GM21786 (cell line): ENCODE data around the gene KTN1.

ENCODE experiments used
- ATAC-seq: cut with Tn5 transposase; IDR thresholded peaks from one replicate; pipeline ENCODE4 v1.9.1; 2021; ENCODE audit not compliant: unreplicated experiment

KTN1 gene

DNA sequence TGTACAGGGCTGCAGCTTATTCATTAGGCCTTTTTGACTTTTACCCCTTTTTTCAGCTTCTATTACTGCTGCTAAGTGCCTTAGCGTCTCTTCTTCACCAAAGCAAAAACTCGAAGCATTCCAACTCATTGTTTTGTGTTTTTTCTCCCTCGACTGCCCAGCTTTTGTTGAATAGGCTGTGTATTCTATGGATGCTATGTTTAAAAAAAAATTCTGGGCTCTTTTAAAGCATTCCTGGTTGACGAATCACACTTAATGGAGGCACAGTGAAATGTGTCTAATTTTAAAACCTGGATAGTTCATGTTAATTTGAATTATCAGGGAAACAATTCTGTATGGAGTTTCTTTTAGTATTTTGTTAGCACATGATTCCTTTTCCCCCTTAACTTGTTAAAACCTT is 29.7 kb downstream of the KTN1 start:
- no peak for ATAC-seq

DNA sequence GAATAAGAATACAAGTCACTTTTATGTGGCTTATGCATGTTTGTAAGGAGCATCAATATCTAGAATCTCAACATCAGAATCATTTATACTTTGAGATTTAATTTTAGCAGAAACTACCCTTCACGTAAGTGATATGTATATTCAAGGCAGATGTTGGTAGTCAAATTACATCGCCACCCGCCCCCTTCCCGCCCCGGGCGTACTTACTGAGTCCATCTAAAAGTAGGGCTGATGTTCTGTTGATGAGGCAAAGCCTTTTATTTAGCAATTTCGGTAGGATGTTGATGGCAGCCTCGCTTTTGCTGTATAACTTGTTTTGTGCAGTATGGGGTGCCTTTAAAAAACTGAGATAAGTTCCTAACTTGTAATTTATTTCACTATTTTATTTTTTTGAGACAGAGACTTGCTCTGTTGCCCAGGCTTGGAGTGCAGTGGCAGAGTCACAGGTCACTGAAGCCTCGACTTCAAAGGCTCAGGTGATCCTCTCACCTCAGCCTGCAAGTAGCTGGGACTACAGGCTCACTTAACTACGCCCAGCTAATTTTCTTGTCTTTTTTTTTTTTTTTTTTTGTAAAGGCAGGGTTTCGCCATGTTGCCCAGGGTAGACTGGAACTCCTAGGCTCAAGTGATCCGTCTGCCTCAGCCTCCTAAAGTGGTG is 30.8 kb downstream of the KTN1 start:
- ATAC-seq, result no peak

DNA sequence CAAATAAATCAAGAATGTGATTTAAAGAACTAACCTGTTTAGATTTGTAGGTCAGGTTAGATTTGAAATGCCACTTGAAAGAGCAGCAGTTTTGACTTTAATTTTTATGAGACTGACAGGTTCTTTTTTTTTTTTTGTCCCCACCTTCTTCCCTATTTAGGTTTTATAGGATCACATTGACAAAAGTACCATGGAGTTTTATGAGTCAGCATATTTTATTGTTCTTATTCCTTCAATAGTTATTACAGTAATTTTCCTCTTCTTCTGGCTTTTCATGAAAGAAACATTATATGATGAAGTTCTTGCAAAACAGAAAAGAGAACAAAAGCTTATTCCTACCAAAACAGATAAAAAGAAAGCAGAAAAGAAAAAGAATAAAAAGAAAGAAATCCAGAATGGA is 31.9 kb downstream of the KTN1 start:
- ATAC-seq, result no peak

DNA sequence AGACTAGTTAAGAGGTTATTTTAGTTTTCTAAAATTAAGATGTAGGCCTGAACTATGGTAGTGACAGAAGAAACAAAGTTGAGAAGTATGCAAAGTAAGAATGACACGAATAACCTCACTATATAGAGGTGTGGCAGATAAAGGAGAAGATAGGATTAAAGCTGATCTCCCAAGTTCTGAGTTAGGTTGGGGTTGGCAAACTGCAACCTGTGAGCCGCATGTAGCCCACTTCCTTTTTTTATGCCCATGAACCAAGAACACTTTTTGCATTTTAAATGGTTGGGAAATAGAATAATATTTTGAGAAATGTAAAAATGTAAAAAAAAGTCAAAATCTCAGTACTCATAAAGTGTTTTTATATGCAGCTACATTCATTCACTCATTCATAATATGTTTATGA is 34.3 kb downstream of the KTN1 start:
- ATAC-seq, result no peak

DNA sequence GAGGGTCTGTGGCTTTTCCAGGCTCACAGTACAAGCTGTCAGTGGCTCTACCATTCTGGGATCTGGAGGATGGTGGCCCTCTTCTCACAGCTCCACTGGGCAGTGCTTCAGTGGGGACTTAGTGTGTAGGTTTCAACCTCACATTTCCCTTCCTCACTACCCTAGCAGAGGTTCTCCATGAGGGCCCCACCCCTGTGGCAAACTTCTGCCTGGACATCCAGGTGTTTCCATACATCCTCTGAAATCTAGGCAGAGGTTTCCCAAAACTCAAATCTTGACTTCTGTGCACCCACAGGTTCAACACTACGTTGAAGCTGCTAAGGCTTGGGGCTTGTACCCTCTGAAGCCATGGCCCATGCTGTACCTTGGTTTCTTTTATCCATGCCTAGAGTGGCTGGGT is 40.3 kb downstream of the KTN1 start:
- no peak for ATAC-seq

DNA sequence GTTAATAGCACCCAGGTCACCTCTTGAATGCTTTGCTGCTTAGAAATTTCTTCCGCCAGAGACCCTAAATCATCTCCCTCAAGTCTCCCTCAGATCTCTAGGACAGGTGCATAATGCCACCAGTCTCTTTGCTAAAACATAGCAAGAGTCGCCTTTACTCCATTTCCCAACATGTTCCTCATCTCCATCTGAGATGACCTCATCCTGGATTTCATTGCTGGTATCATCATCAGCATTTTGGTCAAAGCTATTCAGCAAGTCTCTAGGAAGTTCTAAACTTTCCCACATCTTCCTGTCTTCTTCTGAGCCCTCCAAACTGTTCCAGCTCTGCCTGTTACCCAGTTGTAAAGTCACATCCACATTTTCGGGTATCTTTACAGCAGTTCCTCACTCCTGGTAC is 41.0 kb downstream of the KTN1 start:
- ATAC-seq, result no peak

DNA sequence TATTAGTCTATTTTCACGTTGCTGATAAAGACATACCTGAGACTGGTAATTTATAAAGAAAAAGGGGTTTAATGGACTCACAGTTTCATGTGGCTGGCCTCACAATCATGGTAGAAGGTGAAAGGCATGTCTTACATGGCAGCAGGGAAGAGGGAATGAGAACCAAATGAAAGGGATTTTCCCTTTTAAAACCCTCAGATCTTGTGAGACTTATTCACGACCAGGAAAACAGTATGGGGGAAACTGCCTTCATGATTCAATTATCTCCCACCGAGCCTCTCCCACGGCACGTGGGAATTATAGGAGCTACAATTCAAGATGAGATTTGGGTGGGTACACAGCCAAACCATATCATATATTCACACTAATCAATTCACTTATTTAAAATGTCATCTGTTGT is 41.4 kb downstream of the KTN1 start:
- ATAC-seq, result no peak

DNA sequence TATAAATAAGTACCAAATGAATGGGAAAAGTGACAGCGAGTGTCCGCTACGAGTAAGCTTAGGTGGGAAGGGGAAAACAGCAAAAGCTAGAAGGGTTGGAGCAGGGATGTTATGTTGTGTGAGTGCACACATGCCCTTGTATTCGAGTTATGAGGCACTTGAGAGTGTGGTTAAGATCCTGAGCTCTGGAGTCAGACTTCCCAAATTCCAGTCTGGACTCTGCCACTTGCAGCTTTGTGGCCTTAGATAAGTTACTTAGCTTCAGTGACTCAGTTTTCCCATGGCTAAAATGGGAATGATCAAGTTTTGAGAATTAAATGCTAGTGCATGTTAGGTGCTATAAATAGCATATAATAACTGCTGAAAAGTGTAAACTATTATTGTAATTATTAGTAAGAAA is 44.9 kb downstream of the KTN1 start:
- ATAC-seq, result no peak

DNA sequence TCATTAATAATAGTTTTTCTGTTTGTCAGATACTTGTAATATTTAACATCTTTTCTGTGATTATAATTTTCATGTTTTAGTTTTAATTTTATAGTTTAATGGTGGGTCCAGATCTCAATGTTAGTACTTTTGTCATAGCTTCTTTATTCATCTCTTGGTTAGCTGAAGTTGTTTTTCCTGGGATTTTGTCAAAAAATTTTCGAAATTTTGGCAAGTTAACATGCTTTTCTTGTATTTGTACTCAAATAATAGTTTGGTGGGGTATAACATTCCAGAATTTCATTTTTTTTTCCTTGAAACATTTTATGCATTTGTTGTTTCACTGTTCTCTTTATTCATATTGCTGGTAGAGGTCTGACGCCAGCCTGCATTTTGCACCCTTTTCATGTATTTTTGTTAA is 45.5 kb downstream of the KTN1 start:
- ATAC-seq, result no peak

DNA sequence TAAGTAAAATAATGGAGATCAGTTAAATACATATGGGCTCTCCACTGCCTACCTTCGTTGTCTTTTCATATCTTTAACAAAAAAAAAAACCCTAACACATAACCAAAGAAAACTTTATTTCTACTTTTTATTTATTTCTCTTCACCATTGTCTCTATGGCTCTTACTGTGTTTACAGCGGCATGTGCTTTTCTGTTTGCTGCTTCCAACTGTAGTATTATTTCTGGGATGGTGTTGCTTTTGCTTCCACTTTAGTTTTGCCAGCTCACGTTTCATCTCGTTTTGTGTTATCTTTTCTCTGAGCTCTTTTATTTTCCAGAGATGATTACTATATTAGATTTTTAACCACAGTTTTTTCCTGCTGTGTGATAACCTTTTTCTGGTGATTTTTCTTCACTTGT is 46.1 kb downstream of the KTN1 start:
- ATAC-seq, result no peak

DNA sequence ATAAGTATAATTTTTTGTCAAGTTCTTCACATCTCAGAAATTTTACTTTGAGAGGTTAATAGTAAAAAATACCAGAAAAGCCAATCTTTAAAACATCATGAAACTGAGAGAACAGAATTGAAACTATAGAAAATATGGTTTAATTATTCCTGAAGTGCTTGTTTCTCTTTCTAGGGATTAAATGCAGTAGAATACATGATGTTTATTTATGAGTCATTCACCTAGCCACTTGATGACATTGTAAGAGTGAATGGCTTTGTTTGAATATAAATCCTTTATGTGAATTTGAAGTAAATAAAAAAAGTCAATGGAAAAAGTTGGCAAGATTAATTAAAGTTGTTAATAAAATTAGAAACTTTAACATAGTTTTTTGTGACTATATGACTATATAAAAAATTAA is 48.4 kb downstream of the KTN1 start:
- no peak for ATAC-seq

DNA sequence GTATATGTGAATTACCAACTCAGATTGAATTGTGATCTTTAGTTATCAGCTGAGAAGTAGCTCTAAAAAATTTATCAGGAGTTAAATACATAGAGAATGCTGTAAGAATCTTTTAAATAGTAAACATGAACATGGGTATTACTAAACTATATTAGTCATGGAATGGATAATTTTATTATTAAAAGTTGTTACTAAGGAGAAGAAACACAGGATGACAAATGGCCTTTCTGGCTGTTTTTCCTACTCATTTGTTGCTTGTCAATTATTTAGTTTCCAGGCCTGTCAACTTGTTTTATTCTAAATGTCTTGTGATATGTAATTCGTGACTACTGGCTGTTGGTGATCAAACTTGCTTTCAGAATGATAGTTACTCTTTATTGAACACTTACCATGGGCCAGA is 58.7 kb downstream of the KTN1 start:
- ATAC-seq, result no peak

DNA sequence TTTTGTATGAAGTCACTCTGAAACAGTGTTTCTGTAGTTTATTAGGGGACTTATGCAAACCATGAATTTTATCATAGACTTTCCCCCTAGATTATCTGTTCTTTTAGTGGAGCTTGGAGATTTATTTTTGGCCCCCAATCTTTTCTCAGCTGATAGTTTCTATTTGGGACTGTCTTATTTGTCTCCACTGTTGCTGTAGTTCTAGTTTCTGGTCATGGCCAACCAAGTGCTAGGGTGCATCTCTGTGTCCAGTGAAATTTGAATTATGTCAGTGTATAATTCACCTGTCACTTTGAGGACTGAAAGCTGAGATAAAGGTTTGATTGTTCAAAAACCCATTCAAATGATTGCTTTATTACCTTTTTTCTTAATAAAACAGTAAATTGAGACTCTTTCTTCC is 61.3 kb downstream of the KTN1 start:
- ATAC-seq, result no peak

DNA sequence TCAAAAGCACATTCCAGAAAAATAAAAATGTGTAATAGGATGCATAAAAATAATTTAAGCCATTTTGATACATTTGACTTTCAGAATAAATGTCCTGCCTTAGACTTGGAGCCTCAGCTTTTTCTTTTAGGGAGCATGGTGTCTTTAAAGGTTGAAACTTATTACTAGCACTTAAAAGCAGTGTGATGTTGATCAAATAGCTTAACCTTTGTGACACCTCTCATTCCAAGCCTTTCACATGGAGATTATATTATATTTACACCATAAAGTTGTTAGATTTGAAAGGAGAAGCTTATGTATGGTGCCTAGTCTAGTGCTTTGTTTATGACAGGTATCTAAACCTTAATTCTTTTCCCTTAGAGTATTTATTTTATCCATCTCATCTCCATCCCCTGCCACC is 61.9 kb downstream of the KTN1 start:
- no peak for ATAC-seq

DNA sequence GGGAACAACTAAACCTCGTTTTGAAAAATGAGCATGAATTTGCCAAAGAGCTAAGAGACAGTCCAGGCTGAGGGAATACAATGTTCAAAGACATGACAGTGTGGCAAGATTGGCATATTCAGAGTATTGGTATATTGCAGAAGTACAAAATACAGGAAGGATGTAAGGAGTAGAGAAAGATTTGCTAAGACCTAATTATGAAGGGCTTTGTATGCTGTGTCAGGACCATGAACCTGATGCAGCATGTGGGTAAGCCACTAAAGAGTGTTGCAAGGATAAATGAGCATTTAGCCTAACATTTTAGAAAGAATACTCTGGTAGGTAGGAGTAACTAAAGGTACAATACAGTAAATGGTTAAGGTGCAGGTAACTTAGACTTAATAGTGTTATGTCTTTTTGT is 65.1 kb downstream of the KTN1 start:
- ATAC-seq, result no peak

DNA sequence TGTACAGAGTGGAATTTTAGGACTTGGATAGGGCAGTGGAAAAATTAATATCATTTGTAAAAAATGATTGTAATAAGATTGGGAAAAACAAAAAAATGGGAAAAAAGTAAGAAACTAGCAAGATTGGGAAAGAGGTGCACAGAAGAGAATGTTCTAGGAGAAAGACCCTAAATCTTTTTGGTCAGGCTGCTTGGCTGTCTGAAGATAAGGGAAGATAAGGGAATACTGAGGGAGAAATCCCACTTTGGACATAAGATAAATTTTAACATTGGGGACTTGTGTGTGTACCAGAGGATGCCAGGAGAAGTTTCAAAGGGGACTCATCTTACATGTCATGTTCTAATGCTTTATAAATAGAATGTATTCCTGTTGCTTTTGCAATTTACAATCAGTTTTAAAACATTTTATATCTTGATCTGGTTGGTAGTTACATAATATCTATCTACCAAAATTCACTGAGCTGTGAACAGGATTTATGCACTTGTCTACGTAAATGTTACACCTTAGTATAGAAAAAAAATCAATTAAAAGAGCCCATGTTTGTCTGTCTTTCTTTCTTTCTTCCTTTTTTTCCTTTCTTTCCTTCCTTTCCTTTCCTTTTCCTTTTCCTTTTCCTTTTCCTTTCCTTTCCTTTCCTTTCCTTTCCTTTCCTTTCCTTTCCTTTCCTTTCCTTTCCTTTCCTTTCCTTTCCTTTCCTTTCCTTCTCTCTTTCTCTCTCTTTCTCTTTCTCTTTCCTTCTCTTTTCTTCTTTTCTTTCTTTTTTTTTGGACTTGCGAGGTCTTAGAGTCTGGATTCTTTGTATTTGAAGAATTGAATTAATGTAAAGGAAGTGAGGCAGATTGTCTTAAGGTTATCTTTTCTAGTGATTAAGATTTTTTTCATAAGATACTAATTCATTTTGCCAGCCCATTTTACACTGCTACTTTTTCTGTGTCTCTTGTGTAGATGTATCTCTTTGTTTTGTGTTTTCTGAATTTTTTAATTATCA is 66.1 kb downstream of the KTN1 start:
- ATAC-seq, result no peak

DNA sequence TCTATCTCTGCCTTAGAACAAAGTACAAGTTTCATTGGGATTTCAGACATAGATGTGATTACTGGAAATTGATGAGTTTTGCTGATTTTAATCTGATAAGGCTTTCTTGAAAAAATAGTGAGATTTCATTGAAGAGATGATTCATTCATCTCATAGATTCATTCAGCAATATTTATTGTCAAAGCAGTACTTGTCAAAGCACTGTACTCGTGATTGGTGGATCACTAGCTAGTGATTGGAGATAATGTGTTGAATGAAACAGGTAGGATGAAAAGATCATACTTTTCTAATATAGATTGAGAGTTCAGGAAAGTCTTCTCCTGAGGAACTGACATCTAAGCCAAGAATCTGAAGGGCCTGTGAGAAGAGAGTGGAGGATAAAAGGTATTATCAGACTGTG is 71.0 kb downstream of the KTN1 start:
- no peak for ATAC-seq

DNA sequence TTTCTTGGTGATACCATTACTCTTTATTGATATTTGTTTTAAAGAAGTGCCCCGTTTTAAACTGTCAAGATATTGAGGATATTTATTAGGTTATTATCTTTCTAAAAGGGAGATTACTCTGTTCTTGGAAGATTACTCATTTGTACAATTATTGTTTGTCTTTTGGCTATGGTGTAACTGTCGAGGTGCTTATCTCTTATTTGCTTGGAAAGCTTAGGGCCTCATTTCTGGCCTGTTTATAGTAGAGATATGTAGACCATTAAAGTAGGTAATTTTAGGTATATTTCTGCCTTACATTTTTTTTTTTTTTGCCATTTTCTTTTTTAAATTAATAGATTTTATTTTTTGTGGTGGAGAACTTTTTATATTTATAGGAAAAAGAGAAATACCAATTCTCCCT is 74.2 kb downstream of the KTN1 start:
- ATAC-seq, result no peak

DNA sequence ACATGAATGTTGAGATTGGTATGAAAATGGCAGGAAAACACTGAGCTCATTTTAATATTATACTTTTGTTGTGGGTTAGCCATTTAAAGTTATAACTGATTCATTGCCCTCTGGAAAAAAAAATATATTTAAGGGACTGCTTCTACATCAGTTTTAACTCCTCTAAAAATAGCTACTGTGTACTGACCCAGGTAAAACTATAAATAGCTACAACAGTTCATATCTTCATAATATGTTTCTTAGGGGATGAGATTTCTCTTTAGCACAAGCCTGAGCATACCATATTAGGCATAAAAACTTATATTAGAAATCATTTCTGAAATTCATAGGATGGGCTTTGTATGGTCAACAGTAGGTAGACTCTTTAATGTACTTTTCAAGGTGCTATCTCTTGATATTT is 81.0 kb downstream of the KTN1 start:
- ATAC-seq, result no peak

DNA sequence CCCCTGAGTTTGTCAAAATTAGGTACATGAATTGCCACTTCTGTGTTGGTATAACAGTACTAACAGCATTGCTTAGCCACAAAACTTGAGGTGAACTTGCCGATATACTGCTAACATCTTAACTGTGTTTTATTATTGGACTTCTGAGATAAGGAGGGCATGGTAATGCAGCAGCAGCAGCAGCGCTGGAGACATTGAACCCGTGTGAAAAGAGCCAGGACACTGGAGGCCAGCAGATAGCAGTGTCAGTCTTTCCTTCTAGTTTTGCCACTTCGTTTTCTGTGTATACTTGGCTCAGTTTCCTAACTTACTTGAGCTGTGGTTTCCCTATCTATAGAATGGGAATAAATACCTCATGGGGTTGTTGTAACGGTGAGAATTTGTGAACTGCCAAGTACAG is 82.7 kb downstream of the KTN1 start:
- no peak for ATAC-seq

DNA sequence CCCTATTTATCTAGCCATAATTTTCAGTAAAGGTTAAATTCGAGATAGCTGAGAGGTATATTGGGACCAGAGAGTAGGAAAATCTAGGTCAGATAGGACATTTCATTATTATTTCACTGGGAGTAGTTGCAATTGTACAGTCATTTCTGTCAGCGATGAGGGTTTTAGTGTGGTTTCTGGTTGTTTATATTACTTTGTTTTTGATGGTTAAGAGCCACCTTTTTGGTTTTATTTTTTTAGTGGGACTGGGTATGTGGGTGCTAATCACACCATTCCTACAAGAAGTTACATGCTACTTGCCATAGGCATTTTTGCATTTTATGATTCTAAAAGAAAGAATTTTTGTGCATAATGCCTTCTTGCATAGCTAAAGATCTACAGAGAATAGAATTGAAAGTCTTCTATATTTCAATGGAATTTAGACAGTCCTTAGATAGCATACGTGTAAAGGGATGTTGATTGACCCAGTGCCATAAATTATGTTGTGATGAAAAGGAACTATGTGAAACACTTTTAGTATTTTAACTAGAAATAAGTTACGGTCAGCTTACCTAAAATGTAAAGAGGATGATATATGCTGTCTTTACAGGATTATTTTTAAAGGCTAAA is 85.2 kb downstream of the KTN1 start:
- ATAC-seq, result no peak

DNA sequence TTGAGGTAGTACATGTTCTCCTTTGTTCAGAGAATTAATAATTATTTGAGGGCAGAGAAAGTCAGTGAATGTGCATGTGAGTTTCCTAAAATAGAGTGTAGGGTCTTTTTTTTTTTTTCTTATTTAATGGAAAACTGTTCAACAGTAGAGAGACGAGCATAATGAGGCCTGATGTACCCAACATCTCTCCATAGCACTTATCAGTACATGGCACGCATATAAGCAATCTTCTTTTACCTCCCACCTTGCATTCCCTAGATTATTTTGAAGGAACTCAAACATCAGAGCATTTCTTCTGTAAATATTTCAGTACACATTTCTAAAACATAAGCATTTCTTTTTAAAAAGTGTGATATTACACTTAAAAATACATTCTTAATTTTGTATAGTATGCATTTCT is 87.8 kb downstream of the KTN1 start:
- ATAC-seq, result no peak
